Neural progenitor cell (in vitro differentiated cells): ENCODE data around the gene IFI30. TPM values are rescaled to one million over a fixed set of nuclear protein-coding genes. Genes with fewer than 3 reads are reported as not detected.

Experiments
- DNase-seq: peaks from one replicate; pipeline ENCODE4 v3.0.0-alpha.2; 2016; ENCODE audit warnings: low spot score
- H2AFZ ChIP-seq: fragments of 200-600 bp; sonication (generic); replicated peaks from 2 replicates; pipeline ENCODE4 v1.6.1; 2016; ENCODE audit warnings: antibody characterized with exemption
- H3F3A ChIP-seq: fragments of 200-600 bp; sonication (generic); 2 replicates; pipeline ENCODE4 v1.6.1; 2016; ENCODE audit warnings: antibody characterized with exemption, low read depth
- H3K27ac ChIP-seq: fragments of 200-600 bp; sonication (generic); 2 replicates; pipeline ENCODE4 v1.5.1; 2016; ENCODE audit warnings: mild to moderate bottlenecking
- H3K27me3 ChIP-seq: fragments of 200-600 bp; sonication (generic); 2 replicates; pipeline ENCODE4 v1.6.1; 2016; ENCODE audit warnings: mild to moderate bottlenecking, moderate library complexity
- H3K36me3 ChIP-seq: fragments of 200-600 bp; sonication (generic); 2 replicates; pipeline ENCODE4 v1.5.1; 2016
- H3K4me1 ChIP-seq: fragments of 200-600 bp; sonication (generic); 2 replicates; pipeline ENCODE4 v1.6.1; 2016; ENCODE audit warnings: mixed run types
- H3K4me2 ChIP-seq: fragments of 200-600 bp; sonication (generic); 2 replicates; pipeline ENCODE4 v1.6.1; 2016
- H3K4me3 ChIP-seq: fragments of 200-600 bp; sonication (generic); 2 replicates; pipeline ENCODE4 v1.5.1; 2016
- H3K79me2 ChIP-seq: fragments of 200-600 bp; sonication (generic); 2 replicates; pipeline ENCODE4 v1.6.1; 2016; ENCODE audit warnings: low read depth
- H3K9ac ChIP-seq: fragments of 200-600 bp; sonication (generic); 2 replicates; pipeline ENCODE4 v1.6.1; 2016
- H3K9me3 ChIP-seq: fragments of 200-600 bp; sonication (generic); 2 replicates; pipeline ENCODE4 v1.5.1; 2016; ENCODE audit warnings: low read depth
- H4K20me1 ChIP-seq: fragments of 200-600 bp; sonication (generic); 2 replicates; pipeline ENCODE4 v1.6.1; 2016; ENCODE audit warnings: low read depth
- H3K27ac Mint-ChIP-seq: 3 replicates; pipeline ENCODE4 v1.8.0; 2021; ENCODE audit warnings: mixed read lengths
- H3K27me3 Mint-ChIP-seq: 2 replicates; pipeline ENCODE4 v1.8.0; 2022; ENCODE audit warnings: low read depth, mild to moderate bottlenecking, inconsistent platforms, moderate library complexity, mixed read lengths; ENCODE audit not compliant: insufficient read depth
- H3K36me3 Mint-ChIP-seq: 3 replicates; pipeline ENCODE4 v1.8.0; 2021; ENCODE audit warnings: mixed read lengths
- H3K4me1 Mint-ChIP-seq: 3 replicates; pipeline ENCODE4 v1.8.0; 2021; ENCODE audit warnings: mixed read lengths
- H3K4me3 Mint-ChIP-seq: 3 replicates; pipeline ENCODE4 v1.8.0; 2021; ENCODE audit warnings: mild to moderate bottlenecking, moderate library complexity, mixed read lengths
- H3K9me3 Mint-ChIP-seq: 3 replicates; pipeline ENCODE4 v1.8.0; 2020; ENCODE audit warnings: mixed read lengths
- EZH2 ChIP-seq: fragments of 200-600 bp; sonication (generic); IDR thresholded peaks from 2 replicates; pipeline ENCODE4 v1.6.1; 2017; ENCODE audit warnings: antibody characterized with exemption, mild to moderate bottlenecking, moderate library complexity
- EZH2phosphoT487 ChIP-seq: fragments of 200-600 bp; sonication (generic); IDR thresholded peaks from 2 replicates; pipeline ENCODE4 v1.6.1; 2017; ENCODE audit warnings: antibody characterized with exemption
- total RNA-seq: library from RNA; depleted of rRNA; stranded (reverse); fragments of >200 nt; gene quantifications from 2 replicates; pipeline ENCODE4 v1.2.3, GENCODE V29; 2015; ENCODE audit warnings: low replicate concordance
- TF ChIP-seq, protein P1 (sequence below): fragments of 200-600 bp; sonication (generic); IDR thresholded peaks from 2 replicates; pipeline ENCODE4 v1.5.1; 2017; ENCODE audit warnings: antibody characterized with exemption, mild to moderate bottlenecking

The IFI30 gene
- total RNA-seq, 1 donor from 2014 or later: not detected

DNA sequence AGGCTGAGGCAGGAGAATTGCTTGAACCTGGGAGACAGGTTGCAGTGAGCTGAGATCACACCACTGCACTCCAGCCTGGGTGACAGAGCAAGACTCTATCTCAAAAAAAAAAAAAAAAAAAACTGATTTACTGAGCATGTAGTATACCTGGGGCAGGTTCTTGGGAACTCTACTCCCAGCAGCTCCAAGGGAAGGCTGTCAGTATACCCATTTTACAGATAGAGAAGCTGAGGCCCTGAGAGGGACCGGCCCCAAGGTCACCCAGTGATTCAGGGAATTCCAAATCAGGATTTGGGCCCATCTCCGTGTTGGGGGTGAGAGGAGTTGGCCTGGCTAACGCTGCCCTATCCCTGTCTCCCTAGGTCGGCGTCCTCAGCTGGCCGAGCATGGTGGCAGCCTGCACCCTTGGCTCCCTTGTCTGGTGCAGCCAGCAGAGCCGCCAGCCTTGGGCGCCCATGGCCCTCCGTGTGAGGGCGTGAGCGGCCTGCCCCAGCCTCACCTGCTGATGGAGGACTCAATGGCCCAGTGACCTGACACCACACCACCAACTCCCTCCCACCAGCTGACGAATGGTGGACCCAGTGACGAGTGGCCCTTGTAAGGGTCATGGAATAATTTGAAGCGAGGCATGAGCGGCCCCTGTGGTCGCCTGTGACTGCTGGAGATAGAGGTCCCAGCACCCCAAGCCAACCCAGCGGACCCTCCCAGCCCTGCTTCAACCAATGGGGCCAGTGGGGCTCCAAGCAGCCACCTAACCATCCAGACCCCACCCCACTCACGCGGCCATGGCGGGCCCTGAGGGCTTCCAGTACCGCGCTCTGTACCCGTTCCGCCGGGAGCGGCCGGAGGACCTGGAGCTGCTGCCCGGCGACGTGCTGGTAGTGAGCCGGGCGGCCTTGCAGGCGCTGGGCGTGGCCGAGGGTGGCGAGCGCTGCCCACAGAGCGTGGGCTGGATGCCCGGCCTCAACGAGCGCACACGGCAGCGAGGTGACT lies 18.2 kb upstream of the IFI30 start:
- peaks cover 26% of the 10 kb centered on the region for H4K20me1 ChIP-seq
- H3K36me3 ChIP-seq: no peaks in the 10 kb centered on the region
- Mint-ChIP-seq H3K9me3 (no peaks in the 10 kb centered on the region), H3K27ac (no peak overlapping the region), H3K27me3 (peaks cover 10% of the 10 kb centered on the region), H3K4me3 (no peak overlapping the region), H3K4me1 (peaks cover 33% of the 10 kb centered on the region), H3K36me3 (peaks cover 4% of the 10 kb centered on the region)
- H2AFZ ChIP-seq: no peak overlapping the region
- peaks cover 27% of the 10 kb centered on the region for H3K79me2 ChIP-seq
- H3K4me1 ChIP-seq: peaks cover 16% of the 10 kb centered on the region
- DNase-seq: no peak
- no peaks in the 10 kb centered on the region for H3K27me3 ChIP-seq
- H3K9ac ChIP-seq: no peak overlapping the region
- TF ChIP-seq EZH2phosphoT487 (no peak), EZH2 (no peak)
- TF ChIP-seq, protein P1, sequence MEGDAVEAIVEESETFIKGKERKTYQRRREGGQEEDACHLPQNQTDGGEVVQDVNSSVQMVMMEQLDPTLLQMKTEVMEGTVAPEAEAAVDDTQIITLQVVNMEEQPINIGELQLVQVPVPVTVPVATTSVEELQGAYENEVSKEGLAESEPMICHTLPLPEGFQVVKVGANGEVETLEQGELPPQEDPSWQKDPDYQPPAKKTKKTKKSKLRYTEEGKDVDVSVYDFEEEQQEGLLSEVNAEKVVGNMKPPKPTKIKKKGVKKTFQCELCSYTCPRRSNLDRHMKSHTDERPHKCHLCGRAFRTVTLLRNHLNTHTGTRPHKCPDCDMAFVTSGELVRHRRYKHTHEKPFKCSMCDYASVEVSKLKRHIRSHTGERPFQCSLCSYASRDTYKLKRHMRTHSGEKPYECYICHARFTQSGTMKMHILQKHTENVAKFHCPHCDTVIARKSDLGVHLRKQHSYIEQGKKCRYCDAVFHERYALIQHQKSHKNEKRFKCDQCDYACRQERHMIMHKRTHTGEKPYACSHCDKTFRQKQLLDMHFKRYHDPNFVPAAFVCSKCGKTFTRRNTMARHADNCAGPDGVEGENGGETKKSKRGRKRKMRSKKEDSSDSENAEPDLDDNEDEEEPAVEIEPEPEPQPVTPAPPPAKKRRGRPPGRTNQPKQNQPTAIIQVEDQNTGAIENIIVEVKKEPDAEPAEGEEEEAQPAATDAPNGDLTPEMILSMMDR: no peak
- H3K4me3 ChIP-seq: no peak overlapping the region
- no peak overlapping the region for H3K4me2 ChIP-seq
- no peak overlapping the region for H3K27ac ChIP-seq
- peaks cover 49% of the 10 kb centered on the region for H3F3A ChIP-seq
- no peaks in the 10 kb centered on the region for H3K9me3 ChIP-seq

DNA sequence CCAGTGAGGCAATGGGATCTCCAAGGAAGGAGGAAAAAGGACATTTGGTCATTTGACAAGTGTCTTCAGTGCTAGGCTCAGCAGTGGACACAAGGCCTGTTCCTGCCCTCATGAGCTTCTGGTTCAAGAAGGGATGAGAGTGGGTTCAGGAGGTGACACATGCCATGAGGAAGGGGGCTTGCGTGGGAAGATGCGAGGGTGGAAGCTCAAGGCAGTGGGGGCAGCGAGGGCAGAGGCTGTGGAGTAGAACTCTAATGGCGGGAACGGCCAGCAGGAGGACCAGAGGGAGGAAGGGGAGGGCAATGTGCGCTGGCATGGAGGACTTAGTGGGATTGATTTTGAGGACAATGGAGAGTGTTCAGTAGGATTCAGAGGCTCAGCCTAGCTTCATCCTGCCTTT lies 17.3 kb upstream of the IFI30 start:
- H3K27ac Mint-ChIP-seq: peak overlapping the region; percentile 35

DNA sequence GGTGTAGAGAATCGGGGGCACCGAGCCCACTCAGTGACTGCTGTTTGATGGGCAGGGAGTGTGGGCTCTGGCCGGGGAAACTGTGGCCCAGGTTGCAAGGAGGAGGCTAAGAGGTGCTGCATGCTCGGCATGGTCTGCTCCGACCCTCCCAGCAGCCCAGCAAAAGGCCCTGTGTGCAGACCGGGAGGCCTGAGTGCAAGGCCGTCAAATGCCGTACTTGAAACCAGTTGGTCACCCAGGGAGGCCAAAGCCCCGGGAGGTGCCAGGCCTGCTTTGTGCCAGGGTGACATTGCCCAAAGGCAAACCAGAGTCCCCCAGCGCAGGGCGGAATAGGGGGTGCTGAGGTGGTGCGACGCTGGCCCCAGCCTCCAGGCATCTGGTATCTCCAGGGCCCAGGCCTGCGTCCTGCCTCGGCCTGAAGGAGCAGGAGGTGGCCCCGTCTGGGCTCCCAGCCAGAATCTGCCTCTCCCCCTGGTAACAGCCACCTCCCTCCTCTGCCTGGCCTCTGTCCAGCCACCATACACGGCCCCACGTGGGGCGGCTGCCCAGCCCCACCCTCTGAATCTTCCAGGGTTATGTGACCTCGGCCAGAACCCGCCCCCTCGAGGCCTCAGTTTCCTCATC lies 16.7 kb upstream of the IFI30 start:
- no peaks in the 10 kb centered on the region for H3K9me3 ChIP-seq
- peaks cover 34% of the 10 kb centered on the region for H3K4me1 Mint-ChIP-seq
- H2AFZ ChIP-seq: no peak overlapping the region
- H3K4me1 ChIP-seq: peaks cover 19% of the 10 kb centered on the region
- no peak overlapping the region for H3K27ac Mint-ChIP-seq
- H3K27me3 Mint-ChIP-seq: peaks cover 7% of the 10 kb centered on the region
- H3K36me3 Mint-ChIP-seq: peaks cover 5% of the 10 kb centered on the region
- no peak overlapping the region for H3K4me3 Mint-ChIP-seq
- peaks cover 27% of the 10 kb centered on the region for H3K79me2 ChIP-seq
- H3K4me2 ChIP-seq: peak overlapping the region; percentile 55
- TF ChIP-seq EZH2: no peak
- no peak overlapping the region for H3K9ac ChIP-seq
- no peak overlapping the region for H3K27ac ChIP-seq
- no peaks in the 10 kb centered on the region for H3K9me3 Mint-ChIP-seq
- H4K20me1 ChIP-seq: peaks cover 32% of the 10 kb centered on the region
- no peak overlapping the region for H3K4me3 ChIP-seq
- no peaks in the 10 kb centered on the region for H3K27me3 ChIP-seq
- H3F3A ChIP-seq: peaks cover 38% of the 10 kb centered on the region
- no peak for DNase-seq
- no peaks in the 10 kb centered on the region for H3K36me3 ChIP-seq

More for the DNA sequence above, 17.3 kb upstream of the IFI30 start:
- Histone ChIP-seq H4K20me1 (peaks cover 26% of the 10 kb centered on the region), H3K27ac (no peak overlapping the region), H2AFZ (no peak overlapping the region), H3K4me2 (no peak overlapping the region), H3K9ac (no peak overlapping the region), H3K36me3 (no peaks in the 10 kb centered on the region), H3K79me2 (peaks cover 27% of the 10 kb centered on the region), H3F3A (peaks cover 45% of the 10 kb centered on the region), H3K9me3 (no peaks in the 10 kb centered on the region), H3K4me3 (no peak overlapping the region), H3K4me1 (peaks cover 19% of the 10 kb centered on the region), H3K27me3 (no peaks in the 10 kb centered on the region)
- peaks cover 5% of the 10 kb centered on the region for H3K36me3 Mint-ChIP-seq
- H3K4me1 Mint-ChIP-seq: peaks cover 34% of the 10 kb centered on the region
- H3K4me3 Mint-ChIP-seq: peak overlapping the region; percentile 20
- DNase-seq: no peak
- peaks cover 10% of the 10 kb centered on the region for H3K27me3 Mint-ChIP-seq
- H3K9me3 Mint-ChIP-seq: no peaks in the 10 kb centered on the region
- TF ChIP-seq, protein P1: no peak
- no peak for TF ChIP-seq EZH2phosphoT487
- no peak for TF ChIP-seq EZH2
